OCI-LY7 (cell line): ENCODE results near the gene RFPL3. TPM values are rescaled to one million over a fixed set of nuclear protein-coding genes. Genes with fewer than 3 reads are reported as not detected.
"Not testable (repeated sequence)": the region's sequence is repeated elsewhere in the genome, so short reads cannot be mapped to it uniquely, and the experiment has no call there.

Experiments used
- BruUV-seq: library from RNA; stranded (reverse); fragments of 400-500 nt; replicated peaks from 2 replicates; lab custom pipeline; 2021; lab: Mats Ljungman, UMichigan
- CTCF ChIA-PET: fragments of 300-600 bp; sonication (Branson Sonifier 250); formaldehyde crosslinking; loops from one replicate; lab custom pipeline; 2022; ENCODE audit warnings: antibody characterized with exemption; ENCODE audit not compliant: unreplicated experiment; lab: Charles Lee
- POLR2A ChIA-PET: fragments of 300-600 bp; sonication (Branson Sonifier 250); formaldehyde crosslinking; loops from one replicate; lab custom pipeline; 2022; ENCODE audit warnings: antibody characterized with exemption; lab: Charles Lee
- DNase-seq: peaks from one replicate; pipeline ENCODE4 v3.0.0-alpha.2; 2015; ENCODE audit warnings: low spot score
- H2AFZ ChIP-seq: fragments of 200-600 bp; sonication (generic), shearing (Covaris generic); 2 replicates; pipeline ENCODE4 v1.6.1; 2014; ENCODE audit warnings: mild to moderate bottlenecking, antibody characterized with exemption, low read length, moderate library complexity
- H3K27ac ChIP-seq: fragments of 200-600 bp; sonication (generic); 2 replicates; pipeline ENCODE4 v1.5.1; 2014; ENCODE audit warnings: mixed run types, low read depth, mild to moderate bottlenecking, moderate library complexity, low read length, inconsistent platforms; ENCODE audit not compliant: poor library complexity, severe bottlenecking
- H3K36me3 ChIP-seq: fragments of 200-600 bp; sonication (generic); 2 replicates; pipeline ENCODE4 v1.6.1; 2014; ENCODE audit warnings: mild to moderate bottlenecking, antibody characterized with exemption, low read length, moderate library complexity, mixed read lengths; ENCODE audit not compliant: insufficient read depth
- H3K4me1 ChIP-seq: fragments of 200-600 bp; sonication (generic); 2 replicates; pipeline ENCODE4 v1.5.1; 2014; ENCODE audit warnings: mild to moderate bottlenecking, low read length; ENCODE audit not compliant: insufficient read depth, poor library complexity, severe bottlenecking
- H3K4me2 ChIP-seq: fragments of 200-600 bp; sonication (generic); 2 replicates; pipeline ENCODE4 v1.6.1; 2014; ENCODE audit warnings: mild to moderate bottlenecking, low read length
- H3K4me3 ChIP-seq: fragments of 200-600 bp; sonication (generic); 2 replicates; pipeline ENCODE4 v1.5.1; 2014; ENCODE audit warnings: mild to moderate bottlenecking, low read depth, low read length; ENCODE audit not compliant: poor library complexity, severe bottlenecking
- H3K79me2 ChIP-seq: fragments of 200-600 bp; sonication (generic); 2 replicates; pipeline ENCODE4 v1.6.1; 2016; ENCODE audit warnings: low read depth, mild to moderate bottlenecking, low read length, moderate library complexity, mixed read lengths; ENCODE audit not compliant: insufficient read depth
- H3K9me2 ChIP-seq: fragments of 200-600 bp; sonication (generic); 2 replicates; pipeline ENCODE4 v1.6.1; 2016; ENCODE audit warnings: mild to moderate bottlenecking, low read length, mixed read lengths; ENCODE audit not compliant: insufficient read depth
- H3K9me3 ChIP-seq: fragments of 200-600 bp; sonication (generic); 2 replicates; pipeline ENCODE4 v1.6.1; 2014; ENCODE audit warnings: mild to moderate bottlenecking, mixed run types, low read length, mixed read lengths
- H4K20me1 ChIP-seq: fragments of 200-600 bp; sonication (generic); 2 replicates; pipeline ENCODE4 v1.6.1; 2014; ENCODE audit warnings: mild to moderate bottlenecking, antibody characterized with exemption, low read length, moderate library complexity, mixed read lengths; ENCODE audit not compliant: insufficient read depth
- EZH2phosphoT487 ChIP-seq: fragments of 200-600 bp; sonication (generic); IDR thresholded peaks from 2 replicates; pipeline ENCODE4 v1.6.1; 2018; ENCODE audit warnings: low read depth, borderline replicate concordance, mild to moderate bottlenecking, mixed run types, antibody characterized with exemption, low read length, moderate library complexity, mixed read lengths
- intact Hi-C: fragments of 100-400 bp; cut with micrococcal nuclease; formaldehyde crosslinking; loops from one replicate; pipeline ENCODE4 v1.10.0; 2022; ENCODE audit not compliant: unreplicated experiment
- total RNA-seq, 2 experiments: library from RNA; depleted of rRNA in 1 of 2; stranded (reverse); fragments of >200 nt in 1 of 2; shearing (Covaris generic) in 1 of 2; gene quantifications; 2 replicates each; pipeline ENCODE4 v1.2.3, GENCODE V29; 2014 to 2022
- TF ChIP-seq, protein P1 (sequence below): fragments of 200-600 bp; sonication (generic); conservative IDR thresholded peaks from 2 replicates; pipeline ENCODE4 v1.5.1; 2014; ENCODE audit warnings: mild to moderate bottlenecking, antibody characterized with exemption, low read length, moderate library complexity, mixed read lengths

Gene RFPL3
- total RNA-seq, 2 experiments from 2014 or later, result not detected

DNA sequence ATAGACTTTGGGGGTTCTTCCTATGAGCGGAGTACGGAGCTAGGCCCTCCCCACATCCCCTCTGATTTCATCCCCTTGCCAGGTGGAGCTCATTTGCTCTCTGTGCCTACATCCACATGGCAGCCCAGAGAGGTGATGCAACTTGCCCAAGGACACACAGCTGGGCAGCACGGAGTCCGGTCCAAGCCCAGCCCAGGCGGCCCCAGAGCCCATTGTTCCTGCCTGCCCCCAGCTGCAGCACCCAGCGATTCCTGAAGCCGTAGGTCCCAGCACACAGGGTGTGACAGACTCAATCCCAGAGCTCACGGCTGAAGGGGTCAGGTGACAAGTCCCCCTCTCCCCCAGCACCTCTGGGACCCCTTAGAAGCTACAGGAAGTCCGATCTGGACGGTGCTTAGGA is 22.2 kb upstream of the RFPL3 start:
- H3K36me3 ChIP-seq, result no peaks in the 10 kb centered on the region
- CTCF ChIA-PET, result no interaction called here
- intact Hi-C loops, result no loop called here
- no peaks in the 10 kb centered on the region for H3K79me2 ChIP-seq
- no TSS peak for BruUV-seq
- POLR2A ChIA-PET, result no interaction called here
- no peak overlapping the region for H3K27ac ChIP-seq
- no peak for DNase-seq
- no peaks in the 10 kb centered on the region for H3K9me2 ChIP-seq
- H4K20me1 ChIP-seq, result no peaks in the 10 kb centered on the region
- H3K4me3 ChIP-seq, result no peak overlapping the region
- no peaks in the 10 kb centered on the region for H3K4me1 ChIP-seq
- H3K9me3 ChIP-seq, result no peaks in the 10 kb centered on the region
- TF ChIP-seq, protein P1, sequence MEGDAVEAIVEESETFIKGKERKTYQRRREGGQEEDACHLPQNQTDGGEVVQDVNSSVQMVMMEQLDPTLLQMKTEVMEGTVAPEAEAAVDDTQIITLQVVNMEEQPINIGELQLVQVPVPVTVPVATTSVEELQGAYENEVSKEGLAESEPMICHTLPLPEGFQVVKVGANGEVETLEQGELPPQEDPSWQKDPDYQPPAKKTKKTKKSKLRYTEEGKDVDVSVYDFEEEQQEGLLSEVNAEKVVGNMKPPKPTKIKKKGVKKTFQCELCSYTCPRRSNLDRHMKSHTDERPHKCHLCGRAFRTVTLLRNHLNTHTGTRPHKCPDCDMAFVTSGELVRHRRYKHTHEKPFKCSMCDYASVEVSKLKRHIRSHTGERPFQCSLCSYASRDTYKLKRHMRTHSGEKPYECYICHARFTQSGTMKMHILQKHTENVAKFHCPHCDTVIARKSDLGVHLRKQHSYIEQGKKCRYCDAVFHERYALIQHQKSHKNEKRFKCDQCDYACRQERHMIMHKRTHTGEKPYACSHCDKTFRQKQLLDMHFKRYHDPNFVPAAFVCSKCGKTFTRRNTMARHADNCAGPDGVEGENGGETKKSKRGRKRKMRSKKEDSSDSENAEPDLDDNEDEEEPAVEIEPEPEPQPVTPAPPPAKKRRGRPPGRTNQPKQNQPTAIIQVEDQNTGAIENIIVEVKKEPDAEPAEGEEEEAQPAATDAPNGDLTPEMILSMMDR, result no peak
- no peak for TF ChIP-seq EZH2phosphoT487
- H2AFZ ChIP-seq, result no peak overlapping the region
- H3K4me2 ChIP-seq, result no peak overlapping the region

DNA sequence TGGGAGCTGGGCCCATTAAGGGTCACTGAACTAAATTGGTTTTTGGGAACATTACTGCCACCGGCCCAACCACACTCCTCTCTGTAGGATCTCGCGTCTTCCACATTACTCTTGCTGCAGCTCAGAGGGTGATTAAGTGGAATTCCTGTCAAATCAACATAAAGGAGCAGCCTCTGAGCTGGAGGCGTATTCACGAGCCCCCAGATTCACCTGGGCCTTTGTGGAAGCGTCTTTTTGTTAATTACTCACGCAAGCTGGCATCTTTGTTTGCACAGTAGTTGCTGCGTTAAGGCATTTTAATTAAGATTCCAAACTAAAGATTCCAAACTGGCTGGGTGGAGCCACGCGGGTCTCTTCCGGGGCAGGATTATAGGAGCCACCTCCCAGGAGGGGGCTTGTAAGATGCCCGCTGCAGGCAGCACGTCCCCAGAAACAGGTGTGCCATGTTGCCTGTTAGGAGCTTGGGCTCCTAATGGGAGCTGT is 21.5 kb upstream of the RFPL3 start:
- no peak overlapping the region for H3K27ac ChIP-seq
- H3K9me2 ChIP-seq, result no peaks in the 10 kb centered on the region
- no TSS peak for BruUV-seq
- no peak overlapping the region for H3K4me2 ChIP-seq
- intact Hi-C loops, result no loop called here
- no peak overlapping the region for H2AFZ ChIP-seq
- CTCF ChIA-PET, result no interaction called here
- no peaks in the 10 kb centered on the region for H3K9me3 ChIP-seq
- no peak for DNase-seq
- H3K36me3 ChIP-seq, result no peaks in the 10 kb centered on the region
- POLR2A ChIA-PET, result no interaction called here
- no peak overlapping the region for H3K4me3 ChIP-seq
- no peaks in the 10 kb centered on the region for H4K20me1 ChIP-seq
- no peaks in the 10 kb centered on the region for H3K4me1 ChIP-seq
- no peak for TF ChIP-seq EZH2phosphoT487
- TF ChIP-seq, protein P1, result no peak
- H3K79me2 ChIP-seq, result no peaks in the 10 kb centered on the region

DNA sequence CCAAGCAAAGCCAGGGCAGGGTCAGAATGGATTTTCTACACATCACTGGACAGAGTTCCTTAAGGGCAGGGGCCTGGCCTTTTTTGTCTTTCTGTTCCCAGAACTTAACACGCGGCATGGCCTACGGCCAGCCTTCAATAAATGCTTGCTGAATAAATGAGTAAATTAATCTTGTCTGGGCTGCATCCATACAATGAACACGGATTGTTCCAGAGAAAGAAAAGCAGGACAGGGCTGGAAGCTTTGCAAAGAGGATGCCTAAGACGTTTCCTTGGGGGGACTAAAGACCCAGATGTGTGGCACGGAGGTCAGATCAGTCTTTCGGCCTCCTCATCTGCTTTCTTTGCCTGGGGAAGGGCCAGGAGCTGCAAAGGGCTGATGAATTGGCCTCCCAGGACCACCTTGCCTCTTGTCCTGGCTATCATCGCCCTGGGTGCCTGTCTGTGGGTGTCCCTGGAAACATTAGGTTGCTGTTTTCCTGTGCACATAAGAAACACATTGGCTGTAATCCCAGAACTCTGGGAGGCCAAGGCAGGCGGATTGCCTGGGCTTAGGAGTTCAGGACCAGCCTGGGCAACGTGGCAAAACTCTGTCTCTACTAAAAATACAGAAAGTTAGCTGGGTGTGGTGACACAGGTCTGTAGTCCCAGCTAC is 20.8 kb upstream of the RFPL3 start:
- Histone ChIP-seq H3K4me2 (no peak overlapping the region), H3K9me3 (no peaks in the 10 kb centered on the region), H3K79me2 (no peaks in the 10 kb centered on the region), H2AFZ (no peak overlapping the region), H3K36me3 (no peaks in the 10 kb centered on the region), H4K20me1 (no peaks in the 10 kb centered on the region), H3K9me2 (no peaks in the 10 kb centered on the region), H3K4me1 (no peaks in the 10 kb centered on the region), H3K27ac (no peak overlapping the region), H3K4me3 (no peak overlapping the region)
- CTCF ChIA-PET, result no interaction called here
- TF ChIP-seq, protein P1, result no peak
- DNase-seq, result no peak
- intact Hi-C loops, result no loop called here
- POLR2A ChIA-PET, result no interaction called here
- no TSS peak for BruUV-seq

DNA sequence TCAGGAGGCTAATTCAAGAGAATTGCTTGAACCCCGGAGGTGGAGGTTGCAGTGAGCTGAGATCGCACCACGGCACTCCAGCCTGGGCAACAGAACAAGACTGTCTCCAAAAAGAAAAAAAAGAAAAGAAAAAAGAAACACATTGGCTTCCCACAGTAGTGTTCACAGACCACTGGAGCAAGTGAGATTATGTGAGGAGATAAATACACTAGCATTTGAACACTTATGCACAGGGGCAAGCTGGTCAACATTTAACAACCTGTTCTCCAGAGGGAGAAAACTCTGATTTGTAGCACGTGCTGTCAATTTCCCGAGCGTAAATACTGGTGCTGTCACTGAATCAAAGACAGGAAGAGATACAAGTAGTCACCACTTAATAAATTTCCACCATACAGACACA is 20.2 kb upstream of the RFPL3 start:
- H3K4me3 ChIP-seq, H3K9me3 ChIP-seq, BruUV-seq, H3K27ac ChIP-seq, H4K20me1 ChIP-seq, H2AFZ ChIP-seq, H3K9me2 ChIP-seq, H3K4me1 ChIP-seq, CTCF ChIA-PET, H3K79me2 ChIP-seq, H3K36me3 ChIP-seq, DNase-seq, H3K4me2 ChIP-seq, POLR2A ChIA-PET, intact Hi-C loops: not testable (repeated sequence)
